HG02610 (cell line): ENCODE data around the gene ARHGEF1.
"Not testable (repeated sequence)": the region's sequence is repeated elsewhere in the genome, so short reads cannot be mapped to it uniquely, and the experiment has no call there.

Experiments used
- ATAC-seq: cut with Tn5 transposase; IDR thresholded peaks from one replicate; pipeline ENCODE4 v1.9.1; 2021; ENCODE audit warnings: mild to moderate bottlenecking, moderate library complexity; ENCODE audit not compliant: unreplicated experiment

The ARHGEF1 gene

DNA sequence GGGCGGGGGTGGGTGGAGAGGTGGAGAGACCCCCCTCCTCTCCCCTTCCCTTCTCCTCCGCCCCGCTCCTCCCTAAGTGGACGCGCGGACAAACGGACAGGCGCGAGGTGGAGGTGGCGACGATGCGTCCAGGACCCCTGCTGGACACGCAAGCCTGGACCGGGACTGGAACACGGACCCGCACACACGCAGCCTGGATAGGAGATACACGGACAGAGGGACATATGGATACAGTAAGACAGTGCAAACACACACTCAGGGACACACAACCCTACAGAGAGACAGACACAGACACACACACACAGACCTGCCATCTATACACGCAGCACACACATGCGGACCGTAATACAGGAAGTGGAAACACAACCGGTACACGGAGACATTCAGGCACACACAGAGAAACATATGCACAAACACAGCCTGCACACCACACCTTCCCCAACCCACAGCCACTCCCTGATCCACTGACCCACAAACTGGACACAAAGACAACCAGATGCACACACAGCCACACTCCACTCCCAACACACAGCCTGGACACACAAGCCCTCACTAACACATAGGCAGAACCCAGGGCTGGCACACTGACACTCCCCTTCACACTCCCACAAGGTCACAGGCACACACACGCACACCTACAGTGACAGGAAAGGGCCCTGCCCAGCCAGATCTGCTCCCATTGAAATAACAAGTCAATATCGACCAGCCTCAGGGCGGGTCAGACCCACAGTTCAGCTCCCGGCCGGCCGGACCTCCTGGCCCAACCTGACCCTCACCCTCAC, 46.0 kb downstream of the ARHGEF1 start:
- ATAC-seq: no peak

DNA sequence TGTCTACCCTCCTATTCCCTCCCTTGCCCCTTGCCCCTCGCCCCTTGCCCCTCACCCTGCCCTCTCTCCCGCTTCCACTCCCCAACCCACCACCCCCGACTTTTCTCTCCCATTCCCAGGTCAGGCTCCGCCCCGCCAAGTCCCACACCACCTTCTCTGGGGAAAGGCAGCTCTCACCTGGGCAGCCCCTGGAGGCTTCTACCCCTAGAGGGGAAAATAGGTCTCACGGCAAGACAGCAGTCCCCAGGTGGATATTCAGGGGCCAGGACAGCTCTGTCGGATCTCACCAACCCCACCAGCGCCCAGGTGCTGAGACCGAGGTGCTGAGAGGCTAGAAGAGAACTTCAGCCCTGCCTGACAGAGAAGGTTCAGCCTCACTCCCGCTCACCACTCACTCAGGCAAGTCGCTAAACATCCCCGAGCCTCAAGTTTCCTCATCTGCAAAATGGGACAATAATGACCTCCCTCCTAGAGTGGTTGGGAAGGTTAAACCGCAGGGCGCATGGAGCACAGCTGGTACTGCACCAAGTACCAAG, 46.6 kb downstream of the ARHGEF1 start:
- ATAC-seq: no peak

DNA sequence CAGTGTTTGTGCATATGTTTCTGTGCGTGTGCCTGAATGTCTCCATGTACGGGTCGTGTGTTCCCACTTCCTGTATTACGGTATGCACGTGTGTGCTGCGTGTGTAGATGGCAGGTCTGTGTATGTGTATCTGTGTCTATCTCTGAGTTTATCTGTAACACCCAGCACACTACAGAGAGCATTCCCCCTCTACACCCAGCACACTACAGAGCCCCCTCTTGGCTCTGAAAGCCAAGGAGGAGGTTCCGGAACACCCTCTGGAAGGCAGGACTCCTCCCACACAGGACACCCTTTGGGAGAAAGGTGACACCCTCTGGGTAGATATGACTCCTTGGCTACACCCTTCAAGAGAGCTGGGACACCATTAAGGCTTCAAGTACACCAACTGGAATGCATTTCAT, 47.3 kb downstream of the ARHGEF1 start:
- no peak for ATAC-seq

DNA sequence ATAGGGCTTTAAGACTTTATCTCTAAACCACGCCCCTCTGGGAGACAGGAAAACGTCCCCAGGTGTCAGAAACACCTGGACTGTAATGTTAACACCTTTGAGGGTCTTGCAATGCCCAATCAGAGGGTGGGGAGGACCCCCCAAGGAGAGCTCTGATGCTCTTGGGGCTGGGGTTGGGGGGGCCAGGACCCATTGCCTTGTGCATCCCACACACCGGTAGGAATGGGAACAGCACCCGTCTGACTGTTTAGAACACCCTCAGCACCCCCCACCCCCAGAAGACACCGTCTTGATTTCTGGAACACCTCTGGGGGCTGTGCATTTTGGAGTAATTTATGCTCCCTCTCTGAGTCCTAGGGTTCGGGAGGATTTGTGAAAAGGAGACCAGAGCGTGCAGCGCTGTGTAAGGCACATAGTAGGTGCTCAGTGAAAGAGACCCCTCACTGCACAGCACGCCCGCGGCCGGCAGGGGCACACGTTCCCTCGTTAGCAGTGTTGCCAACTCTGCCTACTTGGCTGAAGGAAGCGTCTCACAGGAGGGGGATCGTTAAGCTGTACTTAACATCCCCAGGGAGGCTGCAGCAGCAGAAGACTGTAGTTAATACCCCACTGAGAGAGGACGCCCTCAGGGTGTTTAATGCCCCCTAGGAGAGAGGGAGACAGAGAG, 48.1 kb downstream of the ARHGEF1 start:
- ATAC-seq: no peak

DNA sequence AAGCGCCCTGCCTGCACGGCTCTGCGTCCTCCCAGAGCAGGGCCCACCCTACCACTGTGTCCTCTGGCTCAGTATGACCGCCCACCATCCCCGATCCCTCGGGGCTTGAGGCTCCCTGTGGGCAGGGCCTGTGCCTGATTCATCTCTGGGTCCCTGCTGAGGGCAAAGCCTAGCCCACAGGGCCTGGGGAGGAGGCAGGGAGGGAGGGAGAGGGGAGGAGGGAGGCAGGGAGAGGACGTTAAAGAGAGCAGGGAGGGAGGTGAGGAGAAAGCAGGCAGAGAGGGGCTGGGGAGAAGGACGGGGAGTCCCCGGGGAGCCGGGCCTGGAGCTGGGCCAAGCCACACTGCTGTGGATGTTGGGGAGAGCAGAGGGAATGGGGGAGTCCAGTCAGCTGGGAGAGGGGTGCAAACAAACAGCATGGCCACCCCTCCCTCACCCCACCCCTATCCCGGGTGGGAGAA, 49.3 kb downstream of the ARHGEF1 start:
- ATAC-seq: no peak

GRCh38 chr19:41932720-41933332, 49.8 kb downstream of the ARHGEF1 start:
- ATAC-seq: no peak

GRCh38 chr19:41933693-41934426, 50.9 kb downstream of the ARHGEF1 start:
- ATAC-seq: no peak

- peak; percentile 50 for ATAC-seq
These were observed 51.9 kb downstream of the ARHGEF1 start for GRCh38 chr19:41934849-41935374.

GRCh38 chr19:41935760-41936415, 52.9 kb downstream of the ARHGEF1 start:
- no peak for ATAC-seq

- ATAC-seq: no peak
These were observed 53.4 kb downstream of the ARHGEF1 start for GRCh38 chr19:41936416-41936850.

- ATAC-seq: no peak
These were observed 54.0 kb downstream of the ARHGEF1 start for GRCh38 chr19:41936961-41937360.

- no peak for ATAC-seq
These were observed 54.8 kb downstream of the ARHGEF1 start for GRCh38 chr19:41937525-41938468.

DNA sequence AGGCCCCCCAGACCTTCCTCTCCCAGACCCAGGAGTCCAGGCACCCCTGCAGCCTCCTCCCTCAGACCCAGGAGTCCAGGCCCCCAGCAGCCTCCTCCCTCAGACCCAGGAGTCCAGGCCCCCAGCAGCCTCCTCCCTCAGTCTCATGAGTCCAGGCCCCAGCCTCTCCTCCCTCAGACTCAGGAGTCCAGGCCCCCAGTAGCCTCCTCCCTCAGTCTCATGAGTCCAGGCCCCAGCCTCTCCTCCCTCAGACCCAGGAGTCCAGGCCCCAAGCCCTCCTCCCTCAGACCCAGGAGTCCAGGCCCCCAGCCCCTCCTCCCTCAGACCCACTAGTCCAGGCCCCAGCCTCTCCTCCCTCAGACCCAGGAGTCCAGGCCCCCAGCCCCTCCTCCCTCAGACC, 56.2 kb downstream of the ARHGEF1 start:
- ATAC-seq: not testable (repeated sequence)

GRCh38 chr19:41939861-41940730, 57.1 kb downstream of the ARHGEF1 start:
- ATAC-seq: no peak

DNA sequence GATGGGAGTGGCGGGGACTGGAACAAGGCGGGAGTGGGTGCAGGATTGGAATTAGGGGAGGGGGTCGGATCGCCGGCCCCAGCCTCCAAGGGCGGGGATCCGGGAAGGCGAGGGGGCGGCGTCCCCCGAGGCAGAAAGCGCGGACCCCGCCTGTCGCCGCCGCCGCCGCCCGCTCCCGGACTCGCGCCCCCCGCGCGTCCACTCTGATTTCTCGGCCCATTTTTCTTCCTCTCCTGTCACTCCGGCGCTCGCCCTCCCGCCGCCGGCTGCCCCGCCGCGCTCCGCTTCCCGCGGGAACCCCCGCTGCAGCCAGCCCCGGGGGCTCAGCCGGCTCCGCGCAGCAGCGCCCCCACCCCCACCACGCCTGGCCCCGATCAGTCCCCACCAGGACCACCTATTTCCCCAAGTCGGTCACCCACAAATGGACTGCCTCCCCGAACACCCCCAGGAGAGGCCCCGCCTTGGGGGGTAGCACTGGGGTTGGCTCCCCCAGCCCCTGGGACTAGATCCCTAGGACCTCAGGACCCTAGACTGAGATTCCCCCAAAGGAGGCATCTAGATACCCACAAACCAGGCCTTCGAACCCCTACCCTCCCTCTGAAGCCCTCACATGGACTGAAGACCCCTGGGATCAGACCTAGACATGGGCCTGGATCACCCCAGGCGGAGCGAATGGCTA, 57.9 kb downstream of the ARHGEF1 start:
- no peak for ATAC-seq

GRCh38 chr19:41941410-41942202, 58.6 kb downstream of the ARHGEF1 start:
- ATAC-seq: no peak

DNA sequence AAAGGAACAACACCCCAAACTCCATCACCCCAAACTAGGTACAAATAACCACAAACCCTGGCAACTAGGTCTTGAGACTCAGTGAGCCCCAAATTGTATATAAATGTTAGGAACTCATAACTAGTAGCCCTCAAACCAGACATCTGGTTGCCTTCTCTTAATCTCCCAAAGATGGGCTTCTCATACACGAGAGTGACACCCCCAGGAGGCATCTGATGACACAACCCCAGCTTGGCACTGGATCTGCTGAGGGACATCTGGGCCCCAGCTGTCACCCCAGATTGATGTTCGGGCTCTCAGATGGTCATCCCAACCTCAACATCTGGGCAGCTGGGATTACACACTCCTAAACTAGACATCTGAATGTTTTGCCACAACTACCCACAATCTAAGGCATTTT, 61.4 kb downstream of the ARHGEF1 start:
- ATAC-seq: no peak
